ENCODE data around the gene TNFSF8. TPM values are rescaled to one million over a fixed set of nuclear protein-coding genes. Genes with fewer than 3 reads are reported as not detected.

Gene TNFSF8
- total RNA-seq, 1 donor from 2014 or later: not detected

- H3K4me3 ChIP-seq (ENCODE audit: low read depth, low read length): no peak overlapping the region
- no peak for TF ChIP-seq CTCF (IDR thresholded peaks at IDR 0.05; ENCODE audit: insufficient read depth, low read length, poor library complexity, severe bottlenecking)
- H3K27me3 ChIP-seq (ENCODE audit: control insufficient read depth, insufficient read depth, low read length): no peaks in the 10 kb centered on the region
- no peak for DNase-seq (ENCODE audit: low read depth)
- H3K36me3 ChIP-seq (ENCODE audit: control insufficient read depth, insufficient read depth, low read length): no peaks in the 10 kb centered on the region
Measured at GRCh38 chr9:114945616-114946412, 15.4 kb upstream of the TNFSF8 start.

GRCh38 chr9:114941376-114941775 is 11.0 kb upstream of the TNFSF8 start:
- TF ChIP-seq CTCF (IDR thresholded peaks at IDR 0.05; ENCODE audit: insufficient read depth, low read length, poor library complexity, severe bottlenecking): no peak
- Histone ChIP-seq H3K36me3 (ENCODE audit: control insufficient read depth, insufficient read depth, low read length) (no peaks in the 10 kb centered on the region), H3K27me3 (ENCODE audit: control insufficient read depth, insufficient read depth, low read length) (no peaks in the 10 kb centered on the region), H3K4me3 (ENCODE audit: low read depth, low read length) (no peak overlapping the region)
- DNase-seq (ENCODE audit: low read depth): no peak

- Histone ChIP-seq H3K4me3 (ENCODE audit: low read depth, low read length) (no peak overlapping the region), H3K27me3 (ENCODE audit: control insufficient read depth, insufficient read depth, low read length) (no peaks in the 10 kb centered on the region), H3K36me3 (ENCODE audit: control insufficient read depth, insufficient read depth, low read length) (no peaks in the 10 kb centered on the region)
- no peak for DNase-seq (ENCODE audit: low read depth)
- no peak for TF ChIP-seq CTCF (IDR thresholded peaks at IDR 0.05; ENCODE audit: insufficient read depth, low read length, poor library complexity, severe bottlenecking)
Measured at GRCh38 chr9:114938687-114939575, 8.5 kb upstream of the TNFSF8 start.

GRCh38 chr9:114937516-114937915 is 7.1 kb upstream of the TNFSF8 start:
- Histone ChIP-seq H3K4me3 (ENCODE audit: low read depth, low read length) (no peak overlapping the region), H3K27me3 (ENCODE audit: control insufficient read depth, insufficient read depth, low read length) (no peaks in the 10 kb centered on the region), H3K36me3 (ENCODE audit: control insufficient read depth, insufficient read depth, low read length) (no peaks in the 10 kb centered on the region)
- DNase-seq (ENCODE audit: low read depth): no peak
- no peak for TF ChIP-seq CTCF (IDR thresholded peaks at IDR 0.05; ENCODE audit: insufficient read depth, low read length, poor library complexity, severe bottlenecking)

- TF ChIP-seq CTCF (IDR thresholded peaks at IDR 0.05; ENCODE audit: insufficient read depth, low read length, poor library complexity, severe bottlenecking): no peak
Measured at GRCh38 chr9:114936581-114936980, 6.2 kb upstream of the TNFSF8 start.

More at GRCh38 chr9:114936581-114936980, 6.2 kb upstream of the TNFSF8 start:
- no peaks in the 10 kb centered on the region for H3K36me3 ChIP-seq (ENCODE audit: control insufficient read depth, insufficient read depth, low read length)
- DNase-seq (ENCODE audit: low read depth): no peak
- H3K4me3 ChIP-seq (ENCODE audit: low read depth, low read length): no peak overlapping the region
- H3K27me3 ChIP-seq (ENCODE audit: control insufficient read depth, insufficient read depth, low read length): no peaks in the 10 kb centered on the region
